CD4-positive, alpha-beta T cell treated with Interleukin-21 for 1 hour (primary cell): Measurements from ENCODE around the gene ROBO1.

ENCODE experiments used
- DNase-seq: peaks from one replicate; pipeline ENCODE4 v3.0.0-alpha.2; 2020

Gene ROBO1

DNA sequence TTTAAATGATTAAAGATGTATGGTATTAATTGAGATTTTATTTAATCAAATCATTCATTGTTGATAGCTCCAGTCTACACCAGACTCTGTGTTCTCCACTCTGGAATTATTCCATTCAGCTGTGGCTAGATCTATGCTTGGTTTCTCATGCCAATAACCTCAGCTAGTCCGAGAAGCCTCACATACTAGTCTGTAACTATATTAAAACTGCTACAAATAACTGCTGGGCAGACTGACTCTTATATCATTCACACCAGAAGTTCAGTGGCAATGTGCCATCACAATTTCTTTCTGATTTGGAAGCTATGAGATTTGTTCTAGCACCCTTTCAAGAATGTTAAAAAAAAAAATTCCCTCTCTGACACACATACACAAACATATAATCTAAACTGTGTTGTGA, 947.3 kb downstream of the ROBO1 start:
- DNase-seq: no peak

DNA sequence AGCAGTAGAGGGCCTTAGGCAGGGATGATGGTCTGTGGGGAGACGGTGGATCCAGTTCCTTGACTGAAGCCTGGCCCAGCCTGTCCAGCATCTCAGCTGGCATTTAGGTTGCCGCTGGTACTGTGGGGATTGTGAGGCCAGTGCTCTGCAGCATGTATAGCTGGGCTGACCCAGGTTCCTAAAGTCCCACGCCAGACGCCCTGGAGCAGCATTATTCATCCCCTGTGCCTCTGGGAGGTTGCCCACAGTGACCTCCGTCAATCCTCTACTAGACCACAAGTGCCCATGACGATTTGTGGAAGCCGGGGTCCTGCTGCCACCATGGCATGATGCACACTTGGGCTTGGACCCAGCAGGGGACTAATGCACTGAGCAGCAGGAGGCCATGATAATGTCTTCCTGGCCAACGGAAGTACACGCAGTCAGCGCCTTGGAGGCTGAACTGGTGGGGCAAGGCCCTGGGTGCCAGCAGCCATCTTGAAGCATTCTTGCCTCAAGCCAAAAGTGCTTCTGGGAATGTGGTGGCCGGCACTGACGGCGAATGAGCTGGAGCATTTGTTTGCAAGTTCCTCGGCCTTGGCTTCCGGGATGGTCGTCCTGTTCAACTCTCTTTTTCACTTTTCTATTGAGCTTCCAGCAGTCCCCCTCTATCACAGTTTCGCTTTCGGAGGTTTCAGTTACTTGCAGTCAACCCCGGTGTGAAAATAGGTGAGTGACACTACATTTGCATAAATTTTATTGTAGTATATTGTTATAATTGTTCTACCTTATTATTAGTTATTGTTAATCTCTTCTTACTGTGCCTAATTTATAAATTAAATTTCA, 949.4 kb downstream of the ROBO1 start:
- DNase-seq: no peak

- DNase-seq: no peak
Observed at GRCh38 chr3:78814893-78815562, 952.8 kb downstream of the ROBO1 start.

GRCh38 chr3:78812166-78812565, 955.6 kb downstream of the ROBO1 start:
- no peak for DNase-seq

GRCh38 chr3:78809966-78810365, 957.8 kb downstream of the ROBO1 start:
- no peak for DNase-seq

DNA sequence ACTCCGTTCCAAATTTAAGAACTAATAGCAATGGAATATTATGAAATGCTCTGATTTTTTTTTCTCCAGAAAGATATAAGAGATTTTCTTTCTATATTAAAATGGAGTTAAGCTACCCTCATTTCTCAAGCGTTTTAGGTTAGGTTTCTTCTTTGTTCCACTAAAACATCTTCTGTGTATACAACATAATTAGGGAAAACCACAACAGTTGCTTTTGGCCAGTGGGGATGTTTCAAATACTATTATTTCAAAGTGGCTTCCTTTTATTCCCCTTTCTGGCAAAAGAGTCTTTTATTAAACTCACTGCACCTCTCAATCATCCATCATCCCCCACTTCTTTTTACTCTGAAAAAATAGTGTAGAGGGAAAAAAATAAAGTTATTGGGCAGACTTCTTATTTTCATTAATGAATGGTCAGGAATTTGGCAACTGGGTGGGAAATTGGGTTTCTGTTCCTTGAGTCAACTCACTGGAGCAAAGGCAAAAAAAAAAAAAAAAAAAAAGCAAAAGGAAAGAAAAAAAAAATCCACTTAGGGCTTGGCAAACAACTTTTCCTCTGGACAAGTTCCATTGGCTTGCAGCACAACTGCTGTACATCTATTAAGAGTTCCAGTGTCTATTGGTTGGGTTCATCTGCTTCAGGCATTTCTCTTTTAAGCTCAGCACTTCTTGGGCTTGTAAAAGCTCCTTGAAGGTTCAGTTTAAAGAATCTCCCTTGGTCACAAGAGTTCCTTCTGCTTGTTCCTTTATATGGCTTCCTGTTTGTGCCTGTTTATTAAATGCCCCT, 963.4 kb downstream of the ROBO1 start:
- DNase-seq: no peak

DNA sequence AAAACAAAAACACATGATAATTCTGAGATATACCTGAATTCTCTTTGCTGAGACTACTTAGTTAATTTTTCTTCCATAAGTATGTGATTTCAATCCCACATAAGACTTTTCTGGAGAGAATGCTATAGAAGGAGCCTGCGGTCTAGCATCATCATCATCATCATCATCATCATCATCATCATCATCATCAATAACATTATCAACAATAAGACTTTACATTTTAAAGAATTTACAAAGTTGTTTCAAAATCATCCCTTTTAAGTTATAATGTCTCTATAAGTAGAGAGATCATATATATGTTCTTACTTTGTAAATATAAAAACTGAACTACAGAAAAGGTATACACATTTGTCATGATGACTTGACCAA, 965.3 kb downstream of the ROBO1 start:
- DNase-seq: no peak

DNA sequence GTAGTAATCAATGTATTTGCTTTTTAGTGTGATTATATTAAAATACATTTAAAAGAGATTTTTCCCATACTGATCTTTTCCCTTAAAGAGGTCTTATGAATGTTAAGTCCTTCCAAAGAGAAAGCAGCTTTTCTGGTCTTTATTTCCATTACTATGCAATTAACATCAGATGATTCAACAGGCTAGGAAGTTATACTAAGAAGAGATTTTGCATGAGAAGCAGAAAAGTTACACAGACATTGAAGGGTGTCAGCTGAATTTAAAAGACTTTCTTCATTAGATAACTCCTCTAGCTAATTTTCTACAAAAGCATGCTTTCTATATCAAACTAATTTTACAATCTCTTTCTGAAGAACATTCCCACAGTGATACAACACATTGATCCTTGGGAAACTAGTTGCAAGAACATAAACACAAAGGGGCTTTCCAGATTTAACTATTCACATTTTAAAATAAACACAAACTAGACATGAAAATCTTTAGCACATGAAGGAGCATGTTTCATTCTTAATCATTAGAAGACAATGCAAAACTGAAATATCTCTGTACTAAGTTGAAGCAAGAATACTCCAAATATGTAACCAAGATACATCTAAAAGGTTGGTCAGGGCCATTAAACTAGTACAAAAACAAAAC, 965.8 kb downstream of the ROBO1 start:
- DNase-seq: no peak

DNA sequence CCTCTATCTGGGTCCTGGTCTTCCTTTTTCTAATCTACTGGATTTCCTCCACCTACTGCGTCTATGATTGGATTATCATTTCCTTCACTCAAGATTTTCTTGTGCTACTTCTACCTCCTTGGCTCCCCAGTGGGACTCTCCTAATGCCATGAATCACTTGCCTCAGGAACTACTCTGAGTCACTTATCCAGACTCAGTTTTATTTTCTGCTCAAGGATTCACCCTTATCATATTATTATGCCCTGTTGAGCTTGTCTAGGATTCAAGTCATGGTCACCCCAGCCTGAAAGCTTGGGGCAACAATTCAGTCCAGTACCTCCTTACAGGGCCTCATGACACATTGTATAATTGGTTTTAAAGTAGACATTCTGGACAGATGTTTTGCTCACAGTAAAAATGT, 968.1 kb downstream of the ROBO1 start:
- DNase-seq: no peak

DNA sequence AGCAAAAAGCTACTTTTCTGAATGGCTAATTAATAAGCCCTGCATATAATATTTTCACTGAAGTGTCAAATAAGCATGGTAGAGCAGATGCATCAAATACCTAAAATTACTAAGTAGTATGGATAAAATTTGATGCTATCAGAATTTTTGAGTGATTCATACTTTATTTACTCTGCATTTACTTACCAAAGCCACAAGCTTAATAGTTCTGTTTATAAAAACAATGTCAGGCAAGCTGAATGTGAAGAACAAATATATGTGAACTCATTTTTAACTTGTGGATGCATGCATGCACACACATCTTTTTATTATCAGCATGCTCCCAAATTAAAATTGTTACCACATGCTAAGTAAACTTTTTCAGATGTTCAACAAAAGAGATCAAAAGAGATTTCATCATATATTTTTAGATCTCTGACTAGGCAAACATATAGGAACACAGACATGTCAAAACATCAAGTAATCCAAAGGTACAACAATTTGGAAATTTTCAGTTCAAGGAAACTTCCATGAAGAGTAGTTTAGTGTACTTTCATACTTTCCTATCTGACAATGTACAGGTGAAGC, 969.4 kb downstream of the ROBO1 start:
- no peak for DNase-seq

DNA sequence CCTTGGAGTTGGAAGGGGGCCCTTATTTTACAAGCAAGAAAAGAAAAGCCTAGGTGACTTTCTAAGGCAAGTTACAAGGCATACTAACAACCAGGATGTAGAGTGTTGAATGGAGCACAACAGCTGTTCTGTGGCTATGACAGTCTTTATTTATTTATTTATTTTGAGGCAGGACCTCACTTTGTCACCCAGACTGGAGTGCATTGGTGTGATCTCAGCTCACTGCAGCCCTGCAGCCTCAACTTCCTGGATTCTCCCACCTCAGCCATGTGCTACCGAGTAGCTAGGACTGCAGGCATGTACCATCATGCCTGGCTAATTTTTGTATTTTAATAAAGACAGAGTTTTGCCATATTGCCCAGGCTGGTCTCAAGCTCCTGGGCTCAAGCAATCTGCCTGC, 973.4 kb downstream of the ROBO1 start:
- DNase-seq: no peak

DNA sequence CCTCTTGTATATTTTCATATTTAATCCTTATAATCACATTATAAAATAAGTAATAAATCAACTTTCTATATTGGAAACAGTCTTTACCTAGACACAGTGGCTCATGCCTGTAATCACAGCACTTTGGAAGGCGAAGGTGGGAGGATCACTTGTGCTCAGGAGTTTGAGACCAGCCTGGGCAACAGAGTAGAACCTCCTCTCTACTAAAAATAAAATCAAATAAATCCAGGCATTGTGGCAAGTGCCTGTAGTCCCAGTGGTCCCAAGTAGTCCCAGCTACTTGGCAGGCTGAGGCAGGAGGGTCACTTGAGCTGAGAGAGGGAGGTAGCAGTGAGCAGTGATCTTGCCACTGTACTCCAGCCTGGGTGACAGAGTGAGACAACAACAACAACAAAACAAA, 975.1 kb downstream of the ROBO1 start:
- DNase-seq: no peak

DNA sequence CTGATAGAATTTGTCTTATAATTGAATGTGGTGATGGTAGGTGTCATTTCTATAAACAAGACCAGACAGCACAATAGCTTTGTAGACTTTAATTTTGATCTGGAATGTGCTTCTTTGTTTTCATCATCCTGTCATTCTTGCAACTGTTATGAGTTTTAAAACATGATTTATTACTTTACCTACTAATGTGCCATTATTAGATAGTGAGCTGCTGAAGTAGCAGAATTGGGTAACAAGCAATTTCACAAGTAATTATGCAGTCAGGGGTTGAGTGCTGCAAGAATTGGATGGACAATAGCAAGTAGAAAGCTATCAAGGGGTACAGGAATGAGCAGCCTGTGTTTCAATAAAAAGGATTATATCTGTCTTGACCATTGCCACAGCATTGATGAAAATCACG, 975.6 kb downstream of the ROBO1 start:
- DNase-seq: no peak

DNA sequence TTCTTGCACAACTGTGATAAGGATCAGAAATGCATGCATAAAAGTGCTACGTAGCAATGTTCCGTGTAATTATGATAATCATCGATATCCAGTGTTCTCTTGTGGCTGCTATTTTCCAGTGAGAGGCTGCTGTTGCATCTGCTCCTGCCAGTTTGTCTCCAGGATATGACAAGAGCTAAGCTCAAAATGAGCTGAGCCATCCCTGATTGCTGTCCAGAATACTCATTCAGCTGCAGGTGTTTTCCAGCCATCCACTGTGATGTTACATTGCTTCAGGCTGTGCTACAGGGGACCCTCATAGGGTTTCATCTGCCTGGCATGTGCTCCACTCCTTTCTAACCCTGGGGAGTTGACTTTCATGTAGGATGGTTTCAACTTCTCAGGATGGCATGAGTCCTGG, 976.0 kb downstream of the ROBO1 start:
- no peak for DNase-seq

DNA sequence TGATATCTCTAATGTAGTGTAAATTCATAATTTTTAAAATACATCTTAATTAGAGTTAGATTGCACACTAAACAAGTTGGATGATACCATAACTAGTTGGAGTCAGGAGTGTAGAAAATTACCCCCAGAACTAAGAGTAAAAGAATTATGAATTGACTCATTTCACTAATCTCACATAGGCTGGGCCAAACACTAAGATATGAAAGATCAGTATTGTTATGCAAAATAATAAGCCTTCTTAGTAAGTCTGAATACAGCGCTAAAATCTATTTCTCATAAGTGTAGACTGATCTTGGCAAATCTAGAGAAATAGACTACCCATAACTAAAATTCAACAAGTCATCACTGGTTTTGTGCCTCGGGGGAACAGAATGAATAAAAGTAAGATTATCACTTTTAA, 979.0 kb downstream of the ROBO1 start:
- DNase-seq: no peak

- DNase-seq: no peak
Observed at GRCh38 chr3:78785004-78785403, 982.8 kb downstream of the ROBO1 start.

DNA sequence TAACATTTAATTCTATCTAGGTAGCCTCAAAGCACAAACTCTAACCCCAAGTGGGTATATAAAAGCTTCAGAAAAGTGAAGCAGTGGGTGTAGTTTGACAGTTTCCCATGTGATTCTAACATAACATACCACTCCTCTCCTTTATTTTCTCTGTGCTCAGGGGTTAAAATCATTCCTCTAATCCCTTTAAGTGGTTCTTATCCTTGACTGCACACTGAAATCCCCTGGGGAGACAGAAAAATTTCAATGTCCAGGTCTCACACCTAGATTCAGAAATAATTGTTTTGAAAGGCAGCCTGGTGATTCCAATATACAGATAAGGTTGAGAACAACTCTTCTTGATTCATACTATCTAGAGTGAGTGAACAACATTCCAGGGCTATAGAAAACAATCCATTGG, 986.4 kb downstream of the ROBO1 start:
- no peak for DNase-seq

DNA sequence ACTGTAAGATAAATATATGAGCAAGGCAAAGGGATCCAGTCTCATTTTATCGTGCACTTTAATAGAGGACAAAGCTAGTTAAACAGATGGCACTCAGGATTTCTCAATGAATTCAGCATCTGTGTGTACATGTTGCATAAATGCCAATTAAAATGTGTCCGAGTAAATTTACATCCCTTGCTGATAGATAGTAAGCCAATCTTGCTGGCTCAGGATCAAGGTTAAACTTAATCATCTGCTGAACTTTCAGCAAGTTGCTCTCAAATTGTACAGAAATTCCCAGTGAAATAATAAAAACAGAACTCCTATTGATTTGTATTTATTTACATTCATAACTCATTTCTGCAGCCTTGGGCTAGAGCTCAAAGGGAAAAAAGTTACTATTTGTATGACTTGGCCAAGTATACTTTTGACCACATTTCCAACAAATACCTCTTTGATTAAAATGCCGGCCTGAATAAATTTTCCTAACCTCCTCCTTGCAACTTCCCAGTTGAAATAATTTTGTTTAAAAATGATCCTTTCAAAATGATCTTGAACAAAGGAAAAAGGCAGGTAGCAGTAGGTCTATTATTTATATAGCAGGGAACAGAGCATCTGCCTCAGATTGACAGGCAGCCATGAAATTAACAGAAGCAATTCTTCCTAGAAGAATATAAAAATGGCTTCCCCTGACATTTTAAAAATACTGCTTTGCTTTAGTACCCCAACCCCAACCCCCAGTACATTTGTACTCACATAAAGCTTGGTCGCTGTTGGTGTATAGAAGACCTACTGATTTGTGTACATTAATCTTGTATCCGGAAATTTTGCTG, 1001.9 kb downstream of the ROBO1 start:
- no peak for DNase-seq

DNA sequence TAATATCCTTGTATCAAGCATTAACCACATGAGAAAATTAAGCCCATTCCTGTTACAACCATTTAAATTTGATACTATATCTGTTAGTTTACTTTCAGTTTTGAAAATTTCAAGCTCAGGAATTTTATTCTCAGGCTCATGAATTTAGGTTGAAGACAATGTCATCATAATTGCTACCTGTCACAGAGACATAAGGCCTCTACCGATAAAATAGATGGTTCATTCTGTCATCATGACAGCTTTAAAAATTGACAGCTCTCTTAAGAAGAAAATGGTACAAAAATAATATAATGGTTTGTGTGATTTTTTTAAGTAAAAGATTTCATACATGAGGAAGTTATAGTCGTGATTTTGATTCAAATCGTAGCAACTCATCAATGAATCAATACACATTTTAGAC, 1003.2 kb downstream of the ROBO1 start:
- no peak for DNase-seq

DNA sequence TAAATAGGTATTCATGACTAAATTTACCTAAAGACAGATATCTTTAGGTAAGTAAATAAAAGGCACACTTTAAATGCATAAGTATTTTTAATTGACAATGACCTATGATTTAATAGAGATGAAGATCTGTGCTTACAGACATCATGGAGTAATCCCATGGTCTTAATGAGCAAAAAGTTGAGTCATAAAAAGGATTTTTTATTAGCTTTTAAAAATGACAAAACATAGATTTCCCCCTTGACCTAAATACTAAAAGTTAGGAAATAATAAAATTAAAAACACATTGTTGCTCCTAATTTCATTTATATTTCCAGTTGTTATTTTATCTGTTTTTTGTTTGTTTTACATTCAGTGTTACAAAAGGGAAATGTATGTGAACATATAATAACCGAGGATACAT, 1005.7 kb downstream of the ROBO1 start:
- DNase-seq: no peak

DNA sequence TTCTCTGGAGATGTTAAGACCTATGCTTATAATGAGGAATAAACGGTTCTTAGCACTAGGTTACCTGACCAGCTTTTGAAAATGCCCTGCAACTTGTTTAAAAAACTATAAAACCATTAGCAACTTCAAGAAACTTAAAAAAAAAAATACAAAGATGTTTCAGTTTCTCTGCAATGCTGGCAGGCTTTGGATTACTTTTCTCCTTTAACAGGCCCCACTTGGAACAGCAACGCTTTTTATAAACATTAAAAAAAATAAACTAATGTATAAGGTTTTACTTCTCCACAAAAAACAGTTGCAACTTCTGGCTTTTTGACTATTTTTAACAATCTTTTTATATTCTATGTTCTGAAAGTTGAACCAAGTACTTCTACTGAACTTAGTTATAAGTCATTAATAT, 1006.7 kb downstream of the ROBO1 start:
- no peak for DNase-seq

GRCh38 chr3:78757731-78758130, 1010.1 kb downstream of the ROBO1 start:
- DNase-seq: no peak
